H1 (cell line): ENCODE measurements around the gene TTC6. TPM values are rescaled to one million over a fixed set of nuclear protein-coding genes. Genes with fewer than 3 reads are reported as not detected.
A peak's percentile ranks its signal among the peaks of the same experiment; 100 is the strongest.

Experiments used
- CTCF ChIA-PET: fragments of 300-600 bp; sonication (Branson Sonifier 250); formaldehyde crosslinking; loops from one replicate; lab custom pipeline; 2021; ENCODE audit not compliant: partially characterized antibody; lab: Charles Lee
- POLR2A ChIA-PET: fragments of 300-600 bp; sonication (Branson Sonifier 250); formaldehyde crosslinking; loops from one replicate; lab custom pipeline; 2021; ENCODE audit warnings: inconsistent platforms; ENCODE audit not compliant: partially characterized antibody; lab: Charles Lee
- DNase-seq, 2 experiments: peaks; one replicate each; pipeline versions ENCODE4 v3.0.0 to v3.0.0-alpha.2; 2010 to 2022; ENCODE audit warnings: low spot score in 2 of 2, low read depth in 1 of 2, mixed read lengths in 1 of 2
- FAIRE-seq: peaks from 2 replicates; lab custom pipeline; 2011; peaks lifted over from hg19 to GRCh38; lab: Jason Lieb, UNC
- H2AFZ ChIP-seq: 2 replicates; pipeline ENCODE4 v1.8.1; 2012; ENCODE audit warnings: low read length, inconsistent platforms
- H2AK5ac ChIP-seq: 2 replicates; pipeline ENCODE4 v1.6.1; 2013; ENCODE audit warnings: low read depth, low read length
- H2BK120ac ChIP-seq: replicated peaks from 2 replicates; pipeline ENCODE3; 2013; ENCODE audit warnings: low read depth, low read length, inconsistent platforms
- H2BK12ac ChIP-seq: 2 replicates; pipeline ENCODE4 v1.6.1; 2013; ENCODE audit warnings: low read depth, low read length
- H2BK15ac ChIP-seq: 2 replicates; pipeline ENCODE4 v1.6.1; 2013; ENCODE audit warnings: low read length
- H2BK20ac ChIP-seq: 2 replicates; pipeline ENCODE4 v1.6.1; 2013; ENCODE audit warnings: low read length
- H2BK5ac ChIP-seq: 2 replicates; pipeline ENCODE4 v1.6.1; 2013; ENCODE audit warnings: low read depth, low read length
- H3K14ac ChIP-seq: 2 replicates; pipeline ENCODE4 v1.6.1; 2013; ENCODE audit warnings: inconsistent platforms; ENCODE audit not compliant: insufficient read length
- H3K18ac ChIP-seq: 2 replicates; pipeline ENCODE4 v1.6.1; 2013; ENCODE audit warnings: low read length; ENCODE audit errors: extremely low read depth
- H3K23ac ChIP-seq: 2 replicates; pipeline ENCODE4 v1.6.1; 2013; ENCODE audit warnings: inconsistent platforms; ENCODE audit not compliant: insufficient read length
- H3K23me2 ChIP-seq: 2 replicates; pipeline ENCODE4 v1.6.1; 2013; ENCODE audit warnings: low read depth, low read length
- H3K27ac ChIP-seq: 2 replicates; pipeline ENCODE4 v1.6.1; 2011; ENCODE audit warnings: low read depth, low read length, inconsistent platforms
- H3K27me3 ChIP-seq, 4 experiments: replicated peaks in 1 of 4; 1 replicate in 1 of 4; 2 replicates in 3 of 4; pipeline versions ENCODE4 v1.6.1 to v1.8.1; 2011 to 2013; ENCODE audit warnings: low read length in 3 of 4, mild to moderate bottlenecking in 3 of 4, inconsistent platforms in 2 of 4, mixed read lengths in 2 of 4, moderate library complexity in 1 of 4; ENCODE audit not compliant: control insufficient read depth in 3 of 4, insufficient read depth in 3 of 4; ENCODE audit errors: extremely low read depth in 1 of 4
- H3K36me3 ChIP-seq, 4 experiments: 2 replicates each; pipeline versions ENCODE4 v1.6.1 to v1.8.1; 2011 to 2013; ENCODE audit warnings: mild to moderate bottlenecking in 4 of 4, low read length in 3 of 4, moderate library complexity in 2 of 4, control low read depth in 1 of 4, inconsistent platforms in 1 of 4; ENCODE audit not compliant: insufficient read depth in 4 of 4, control insufficient read depth in 2 of 4
- H3K4ac ChIP-seq: replicated peaks from 2 replicates; pipeline ENCODE3; 2013; ENCODE audit warnings: low read length, low read depth, mixed read lengths, inconsistent platforms; ENCODE audit not compliant: insufficient read length
- H3K4me1 ChIP-seq, 4 experiments: replicated peaks in 1 of 4; 1 replicate in 1 of 4; 2 replicates in 3 of 4; pipeline versions ENCODE4 v1.6.1 to v1.8.1; 2011 to 2013; ENCODE audit warnings: low read length in 3 of 4, inconsistent platforms in 2 of 4, mixed read lengths in 1 of 4; ENCODE audit not compliant: insufficient read depth in 4 of 4, control insufficient read depth in 3 of 4
- H3K4me2 ChIP-seq, 2 experiments: 2 replicates each; pipeline versions ENCODE4 v1.6.1 to v1.8.1; 2011 to 2013; ENCODE audit warnings: low read depth in 2 of 2, low read length in 2 of 2, control low read depth in 1 of 2, inconsistent platforms in 1 of 2, mild to moderate bottlenecking in 1 of 2; ENCODE audit not compliant: insufficient read depth in 1 of 2
- H3K4me3 ChIP-seq, 4 experiments: fragments of 200-600, 300-600 bp in 1 of 4; sonication (generic), shearing (Covaris generic), sonication (Bioruptor Twin) in 1 of 4; 2 replicates each; pipeline versions ENCODE4 v1.5.1 to v1.8.1; 2011 to 2016; ENCODE audit warnings: low read length in 4 of 4, low read depth in 3 of 4, control low read depth in 2 of 4, inconsistent platforms in 2 of 4, mild to moderate bottlenecking in 2 of 4, mixed read lengths in 1 of 4, moderate library complexity in 1 of 4; ENCODE audit not compliant: insufficient read depth in 2 of 4; ENCODE audit errors: extremely low read depth in 1 of 4
- H3K56ac ChIP-seq: replicated peaks from 2 replicates; pipeline ENCODE3; 2013; ENCODE audit warnings: low read depth, mild to moderate bottlenecking, mixed read lengths, low read length, inconsistent platforms; ENCODE audit not compliant: insufficient read length
- H3K79me1 ChIP-seq: 2 replicates; pipeline ENCODE4 v1.6.1; 2013; ENCODE audit warnings: low read depth, low read length, control low read depth
- H3K79me2 ChIP-seq, 2 experiments: 2 replicates each; pipeline versions ENCODE4 v1.6.1 to v1.8.1; 2012 to 2013; ENCODE audit warnings: low read length in 2 of 2, mild to moderate bottlenecking in 2 of 2, inconsistent platforms in 1 of 2; ENCODE audit not compliant: insufficient read depth in 2 of 2, control insufficient read depth in 1 of 2
- H3K9ac ChIP-seq, 4 experiments: replicated peaks in 1 of 4; 1 replicate in 1 of 4; 2 replicates in 3 of 4; pipeline versions ENCODE4 v1.6.1 to v1.8.1; 2011 to 2013; ENCODE audit warnings: low read depth in 3 of 4, low read length in 3 of 4, control low read depth in 2 of 4, mild to moderate bottlenecking in 2 of 4, moderate library complexity in 2 of 4, inconsistent platforms in 1 of 4; ENCODE audit errors: extremely low read depth in 1 of 4
- H3K9me3 ChIP-seq, 2 experiments: 2 replicates each; pipeline versions ENCODE4 v1.6.1 to v1.8.1; 2012 to 2013; ENCODE audit warnings: mild to moderate bottlenecking in 2 of 2, moderate library complexity in 2 of 2, control low read depth in 1 of 2, inconsistent platforms in 1 of 2, low read depth in 1 of 2, low read length in 1 of 2, mixed read lengths in 1 of 2; ENCODE audit not compliant: insufficient read depth in 2 of 2
- H4K20me1 ChIP-seq, 2 experiments: replicated peaks in 1 of 2; 2 replicates each; pipeline versions ENCODE3 to v1.8.1; 2011 to 2013; ENCODE audit warnings: inconsistent platforms in 2 of 2, low read length in 2 of 2, mild to moderate bottlenecking in 1 of 2; ENCODE audit not compliant: insufficient read depth in 2 of 2, control insufficient read depth in 1 of 2
- H4K5ac ChIP-seq: 2 replicates; pipeline ENCODE4 v1.6.1; 2013; ENCODE audit warnings: low read length, low read depth, mixed read lengths, inconsistent platforms; ENCODE audit not compliant: insufficient read length
- H4K8ac ChIP-seq: 2 replicates; pipeline ENCODE4 v1.8.0; 2013; ENCODE audit warnings: mild to moderate bottlenecking, moderate library complexity, low read length, inconsistent platforms; ENCODE audit not compliant: insufficient read depth; ENCODE audit errors: extremely low read depth
- H4K91ac ChIP-seq: replicated peaks from 2 replicates; pipeline ENCODE3; 2013; ENCODE audit warnings: low read length, mixed read lengths, inconsistent platforms; ENCODE audit not compliant: insufficient read length
- BCL11A ChIP-seq, 2 experiments: IDR thresholded peaks; one replicate each; pipeline ENCODE4 v1.6.1; 2011; ENCODE audit warnings: low read depth in 2 of 2, low read length in 2 of 2, mild to moderate bottlenecking in 2 of 2
- CBX8 ChIP-seq: fragments of 300-800, 300-1000 bp; sonication (generic); IDR thresholded peaks from 2 replicates; pipeline ENCODE4 v1.7.1; 2016; ENCODE audit warnings: low read depth, low read length, borderline replicate concordance
- EP300 ChIP-seq, 2 experiments: IDR thresholded peaks; 1 replicate in 1 of 2; 2 replicates in 1 of 2; pipeline ENCODE4 v1.6.1; 2011 to 2012; ENCODE audit warnings: low read depth in 2 of 2, low read length in 2 of 2, mild to moderate bottlenecking in 2 of 2, borderline replicate concordance in 1 of 2, inconsistent platforms in 1 of 2, moderate library complexity in 1 of 2
- GTF2F1 ChIP-seq: IDR thresholded peaks from 2 replicates; pipeline ENCODE4 v1.6.1; 2012; ENCODE audit warnings: low read depth, low read length, improper control_type of control experiment, borderline replicate concordance
- KDM4A ChIP-seq: IDR thresholded peaks from one replicate; pipeline ENCODE4 v1.7.1; 2012; ENCODE audit warnings: low read depth, mild to moderate bottlenecking, moderate library complexity, low read length, inconsistent platforms; ENCODE audit not compliant: severe bottlenecking
- POLR2A ChIP-seq, 2 experiments: IDR thresholded peaks; 1 replicate in 1 of 2; 2 replicates in 1 of 2; pipeline ENCODE4 v1.6.1; 2011; ENCODE audit warnings: low read depth in 2 of 2, low read length in 2 of 2, mild to moderate bottlenecking in 2 of 2; ENCODE audit errors: control extremely low read depth in 1 of 2
- RBBP5 ChIP-seq: IDR thresholded peaks from 2 replicates; pipeline ENCODE4 v1.7.1; 2012; ENCODE audit warnings: low read depth, mild to moderate bottlenecking, inconsistent platforms, low read length, moderate library complexity, borderline replicate concordance
- SIN3A ChIP-seq, 2 experiments: IDR thresholded peaks in 1 of 2; conservative IDR thresholded peaks in 1 of 2; 2 replicates each; pipeline ENCODE4 v1.6.1; 2011 to 2012; ENCODE audit warnings: low read length in 2 of 2, improper control_type of control experiment in 1 of 2, low read depth in 1 of 2, mild to moderate bottlenecking in 1 of 2
- TEAD4 ChIP-seq: IDR thresholded peaks from 2 replicates; pipeline ENCODE4 v1.6.1; 2012; ENCODE audit warnings: low read depth, low read length, inconsistent platforms, mixed read lengths
- WGBS, 2 experiments: shearing (Covaris generic) in 1 of 2; methylation state at CpG; one replicate each; pipeline versions ENCODE4 v1.1.6 to v1.1.7; 2013 to 2015; ENCODE audit warnings: low lambda C conversion rate in 2 of 2, mixed read lengths in 2 of 2, inconsistent platforms in 1 of 2, low coverage in 1 of 2, missing lambda C conversion rate in 1 of 2; ENCODE audit not compliant: insufficient replicate concordance in 2 of 2, insufficient coverage in 1 of 2, insufficient read length in 1 of 2; ENCODE audit errors: extremely low coverage in 1 of 2, missing lambda C conversion rate in 1 of 2; 5-methylcytosine and 5-hydroxymethylcytosine counted together
- polyA plus RNA-seq, 7 experiments: library from polyadenylated mRNA; depleted of rRNA in 3 of 7; stranded (reverse) in 5 of 7; unstranded in 2 of 7; fragments of >200 nt in 5 of 7; fragments of 200-250 nt in 2 of 7; gene quantifications; 1 replicate in 5 of 7; 2 replicates in 1 of 7; 4 replicates in 1 of 7; pipeline versions ENCODE4 v1.2.1 to v1.2.3, GENCODE V29; 2011 to 2013; ENCODE audit warnings: missing spikeins in 2 of 7, mixed read lengths in 2 of 7
- total RNA-seq: library from RNA; stranded (reverse); fragmentation: NEBNext Ultra II Directional; extraction: Animal tissue kit (Norgen Biotek cat#: 25700); gene quantifications from 2 replicates; pipeline ENCODE4 v1.2.1, GENCODE V29; 2021

The TTC6 gene
- total and polyA plus RNA-seq, 2 of the 8 experiments (the other 6 are each of a cell fraction or from before 2014, with no cell fraction given): 0.02 TPM; not detected in 1

DNA sequence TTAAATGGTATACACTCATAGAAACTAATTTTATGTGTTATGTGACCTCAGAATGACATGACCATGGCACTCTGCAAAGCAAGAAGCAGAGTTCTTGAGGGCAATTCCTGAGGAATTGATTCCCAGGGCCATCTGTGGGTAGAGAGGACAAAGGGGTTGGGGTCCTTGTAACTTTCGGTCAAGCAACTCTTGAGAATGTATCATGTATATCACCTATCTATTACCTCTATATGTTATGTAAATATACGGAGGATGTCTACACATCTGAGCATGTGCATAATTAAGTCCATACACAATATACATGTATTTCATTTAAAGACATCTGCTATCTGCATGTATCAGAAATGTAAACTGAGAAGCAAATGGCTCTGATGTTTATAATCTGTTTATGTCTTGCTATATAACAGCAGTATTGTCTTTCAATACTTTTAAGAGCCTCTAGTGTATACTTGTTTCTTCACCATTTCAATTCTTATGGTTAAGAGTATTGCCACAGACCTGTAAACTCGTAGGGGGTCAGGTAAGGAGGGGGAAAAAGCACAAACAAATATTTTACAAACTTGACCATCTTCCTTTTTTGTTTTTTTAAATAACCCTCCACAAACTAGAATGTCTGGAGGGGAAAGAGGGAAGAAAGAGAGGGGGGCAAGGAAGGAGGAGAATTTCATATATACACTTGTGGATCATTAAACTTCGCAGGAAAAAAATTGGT, 4.8 kb upstream of the TTC6 start:
- H3K18ac ChIP-seq: no peak overlapping the region
- H4K20me1 ChIP-seq: peaks cover 11% of the 10 kb centered on the region in 2 experiments
- H3K27me3 ChIP-seq: peaks cover 61 to 99% (median 80%) of the 10 kb centered on the region in 4 experiments
- H2BK12ac ChIP-seq: no peak overlapping the region
- no peak overlapping the region for H3K56ac ChIP-seq
- no peak overlapping the region for H3K27ac ChIP-seq
- H4K5ac ChIP-seq: no peak overlapping the region
- no peak overlapping the region for H2BK15ac ChIP-seq
- H3K79me2 ChIP-seq: no peaks in the 10 kb centered on the region
- peaks cover 7% of the 10 kb centered on the region; the same call in 1 of the 2 replicates for H3K23me2 ChIP-seq
- H2AFZ ChIP-seq: no peak overlapping the region
- ChIA-PET POLR2A (no interaction called here), CTCF (interaction anchor here (0.6 to 1.9 kb wide), 11 partner anchors 14 to 490 kb away, joined by 3 to 14 read pairs (median 5); no protein-coding TSS in a partner anchor)
- H2BK20ac ChIP-seq: no peak overlapping the region
- no peak overlapping the region for H2AK5ac ChIP-seq
- no peak overlapping the region for H3K9ac ChIP-seq
- no peak overlapping the region for H4K91ac ChIP-seq
- peaks cover 1 to 21% (median 8%) of the 10 kb centered on the region in 4 experiments; a peak in 6 of 7 replicates for H3K4me1 ChIP-seq
- H3K79me1 ChIP-seq: no peaks in the 10 kb centered on the region
- no peak overlapping the region for H3K4me3 ChIP-seq
- H2BK5ac ChIP-seq: no peak overlapping the region
- DNase-seq: no peak
- 32% methylated on average over 4 of the region's 4 CpGs; no CpG with 5 or more reads in 1 of the 2 experiments for WGBS, 2 experiments
- H3K14ac ChIP-seq: no peak overlapping the region
- H4K8ac ChIP-seq: no peak overlapping the region
- H3K23ac ChIP-seq: no peak overlapping the region
- H3K4me2 ChIP-seq: peak overlapping the region in 1 of 2 experiments; percentile 76; a peak in 1 of 4 replicates
- no peaks in the 10 kb centered on the region for H3K9me3 ChIP-seq
- H3K4ac ChIP-seq: no peak overlapping the region
- H3K36me3 ChIP-seq: no peaks in the 10 kb centered on the region
- TF ChIP-seq BCL11A (IDR thresholded peaks at IDR 0.05; ENCODE audit: low read depth in 2 of 2, low read length in 2 of 2) (no peak), TEAD4 (no peak), RBBP5 (no peak), KDM4A (no peak), GTF2F1 (no peak), SIN3A (conservative IDR thresholded peaks at IDR 0.05 in 1 of 2, IDR thresholded peaks at IDR 0.05 in 1 of 2; ENCODE audit: low read depth in 1 of 2, low read length in 2 of 2) (no peak), EP300 (IDR thresholded peaks at IDR 0.05; ENCODE audit: borderline replicate concordance in 1 of 2, low read depth in 2 of 2, low read length in 2 of 2) (no peak), CBX8 (peak; percentile 85; the same call in 1 of the 2 replicates), POLR2A (IDR thresholded peaks at IDR 0.05; ENCODE audit: control extremely low read depth in 1 of 2, low read depth in 2 of 2, low read length in 2 of 2) (no peak)
- no peak overlapping the region for H2BK120ac ChIP-seq
- no peak for FAIRE-seq
